A673 (cell line): ENCODE results near the gene CCDC171. TPM values are rescaled to one million over a fixed set of nuclear protein-coding genes. Genes with fewer than 3 reads are reported as not detected.

ENCODE experiments used
- BruUV-seq: library from RNA; stranded (reverse); fragments of 400-500 nt; replicated peaks from 2 replicates; lab custom pipeline; 2021; lab: Mats Ljungman, UMichigan
- CTCF ChIA-PET: fragments of 300-600 bp; sonication (Branson Sonifier 250); formaldehyde crosslinking; loops from one replicate; lab custom pipeline; 2022; ENCODE audit warnings: antibody characterized with exemption; lab: Charles Lee
- POLR2A ChIA-PET: fragments of 300-600 bp; sonication (Branson Sonifier 250); formaldehyde crosslinking; loops from one replicate; lab custom pipeline; 2022; ENCODE audit warnings: antibody characterized with exemption; ENCODE audit not compliant: low non-redundant PET; lab: Charles Lee
- DNase-seq: peaks from one replicate; pipeline ENCODE4 v3.0.0-alpha.2; 2015; ENCODE audit warnings: low spot score
- H3K27ac ChIP-seq: fragments of 200-600 bp; sonication (generic); 2 replicates; pipeline ENCODE4 v1.5.1; 2016; ENCODE audit warnings: mixed run types, low read depth, mild to moderate bottlenecking, mixed read lengths, antibody characterized with exemption, low read length; ENCODE audit not compliant: poor library complexity, severe bottlenecking
- H3K27me3 ChIP-seq: fragments of 200-600 bp; sonication (generic); replicated peaks from 2 replicates; pipeline ENCODE4 v1.6.1; 2017; ENCODE audit warnings: mixed run types, low read depth, mild to moderate bottlenecking, mixed read lengths, antibody characterized with exemption, low read length; ENCODE audit not compliant: insufficient read depth, poor library complexity
- H3K36me3 ChIP-seq: fragments of 200-600 bp; sonication (generic); 2 replicates; pipeline ENCODE4 v1.6.1; 2016; ENCODE audit warnings: mixed run types, mild to moderate bottlenecking, mixed read lengths, antibody characterized with exemption, low read length; ENCODE audit not compliant: insufficient read depth, poor library complexity, severe bottlenecking
- H3K4me1 ChIP-seq: fragments of 200-600 bp; sonication (generic); 2 replicates; pipeline ENCODE4 v1.6.1; 2017; ENCODE audit warnings: mixed run types, mild to moderate bottlenecking, mixed read lengths, antibody characterized with exemption, low read length; ENCODE audit not compliant: insufficient read depth, poor library complexity, severe bottlenecking
- H3K4me3 ChIP-seq: fragments of 200-600 bp; sonication (generic); 2 replicates; pipeline ENCODE4 v1.5.1; 2016; ENCODE audit warnings: low read depth, mixed run types, mild to moderate bottlenecking, mixed read lengths, low read length; ENCODE audit not compliant: poor library complexity, severe bottlenecking
- H3K9me3 ChIP-seq: fragments of 200-600 bp; sonication (generic); 2 replicates; pipeline ENCODE4 v1.6.1; 2016; ENCODE audit warnings: mixed run types, low read depth, mild to moderate bottlenecking, mixed read lengths, antibody characterized with exemption, low read length; ENCODE audit not compliant: poor library complexity, severe bottlenecking
- EZH2 ChIP-seq: fragments of 200-600 bp; sonication (generic); IDR thresholded peaks from 2 replicates; pipeline ENCODE4 v1.6.1; 2017; ENCODE audit warnings: borderline replicate concordance, low read depth, mild to moderate bottlenecking, mixed read lengths, antibody characterized with exemption, low read length; ENCODE audit not compliant: poor library complexity, severe bottlenecking
- intact Hi-C: fragments of 100-400 bp; cut with micrococcal nuclease; formaldehyde crosslinking; loops from one replicate; pipeline ENCODE4 v1.10.0; 2022; ENCODE audit not compliant: unreplicated experiment
- total RNA-seq: library from RNA; stranded (reverse); gene quantifications from 2 replicates; pipeline ENCODE4 v1.2.3, GENCODE V29; 2021
- TF ChIP-seq, protein P1 (sequence below): fragments of 300-800, 200-600 bp; sonication (generic); conservative IDR thresholded peaks from 2 replicates; pipeline ENCODE4 v1.5.1; 2017; ENCODE audit warnings: low read depth, mild to moderate bottlenecking, antibody characterized with exemption, low read length, moderate library complexity, mixed read lengths

The CCDC171 gene
- total RNA-seq, 1 experiment from 2014 or later: 72.5 TPM

GRCh38 chr9:15576350-15577050 lies 23.7 kb downstream of the CCDC171 start:
- Histone ChIP-seq H3K9me3 (no peaks in the 10 kb centered on the region), H3K27me3 (no peaks in the 10 kb centered on the region), H3K36me3 (no peaks in the 10 kb centered on the region), H3K4me3 (no peak overlapping the region), H3K4me1 (no peaks in the 10 kb centered on the region), H3K27ac (no peak overlapping the region)
- BruUV-seq: no TSS peak
- intact Hi-C loops: no loop called here
- ChIA-PET POLR2A (no interaction called here), CTCF (no interaction called here)
- DNase-seq: no peak
- TF ChIP-seq, protein P1, sequence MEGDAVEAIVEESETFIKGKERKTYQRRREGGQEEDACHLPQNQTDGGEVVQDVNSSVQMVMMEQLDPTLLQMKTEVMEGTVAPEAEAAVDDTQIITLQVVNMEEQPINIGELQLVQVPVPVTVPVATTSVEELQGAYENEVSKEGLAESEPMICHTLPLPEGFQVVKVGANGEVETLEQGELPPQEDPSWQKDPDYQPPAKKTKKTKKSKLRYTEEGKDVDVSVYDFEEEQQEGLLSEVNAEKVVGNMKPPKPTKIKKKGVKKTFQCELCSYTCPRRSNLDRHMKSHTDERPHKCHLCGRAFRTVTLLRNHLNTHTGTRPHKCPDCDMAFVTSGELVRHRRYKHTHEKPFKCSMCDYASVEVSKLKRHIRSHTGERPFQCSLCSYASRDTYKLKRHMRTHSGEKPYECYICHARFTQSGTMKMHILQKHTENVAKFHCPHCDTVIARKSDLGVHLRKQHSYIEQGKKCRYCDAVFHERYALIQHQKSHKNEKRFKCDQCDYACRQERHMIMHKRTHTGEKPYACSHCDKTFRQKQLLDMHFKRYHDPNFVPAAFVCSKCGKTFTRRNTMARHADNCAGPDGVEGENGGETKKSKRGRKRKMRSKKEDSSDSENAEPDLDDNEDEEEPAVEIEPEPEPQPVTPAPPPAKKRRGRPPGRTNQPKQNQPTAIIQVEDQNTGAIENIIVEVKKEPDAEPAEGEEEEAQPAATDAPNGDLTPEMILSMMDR: no peak
- TF ChIP-seq EZH2: no peak

GRCh38 chr9:15578714-15579113 lies 25.9 kb downstream of the CCDC171 start:
- ChIA-PET POLR2A (no interaction called here), CTCF (no interaction called here)
- Histone ChIP-seq H3K9me3 (no peaks in the 10 kb centered on the region), H3K36me3 (no peaks in the 10 kb centered on the region), H3K27me3 (no peaks in the 10 kb centered on the region), H3K4me1 (no peaks in the 10 kb centered on the region), H3K27ac (no peak overlapping the region), H3K4me3 (no peak overlapping the region)
- no TSS peak for BruUV-seq
- no peak for DNase-seq
- intact Hi-C loops: no loop called here
- no peak for TF ChIP-seq EZH2
- TF ChIP-seq, protein P1: no peak

- ChIA-PET POLR2A (no interaction called here), CTCF (no interaction called here)
- Histone ChIP-seq H3K9me3 (no peaks in the 10 kb centered on the region), H3K4me3 (no peak overlapping the region), H3K4me1 (no peaks in the 10 kb centered on the region), H3K36me3 (no peaks in the 10 kb centered on the region), H3K27ac (no peak overlapping the region), H3K27me3 (no peaks in the 10 kb centered on the region)
- BruUV-seq: no TSS peak
- TF ChIP-seq EZH2: no peak
- TF ChIP-seq, protein P1: no peak
- DNase-seq: no peak
- intact Hi-C loops: no loop called here
These were observed 31.5 kb downstream of the CCDC171 start for GRCh38 chr9:15584379-15584778.
